Loucy (cell line): ENCODE measurements around the gene SASH1.
A peak's percentile ranks its signal among the peaks of the same experiment; 100 is the strongest.

Experiments
- H2AFZ ChIP-seq: fragments of 200-600 bp; sonication (generic); 2 replicates; pipeline ENCODE4 v1.6.0; 2016; ENCODE audit warnings: antibody characterized with exemption, mild to moderate bottlenecking, low read length, moderate library complexity
- H3F3A ChIP-seq: fragments of 200-600 bp; 2 replicates; pipeline ENCODE4 v1.6.0; 2016; ENCODE audit warnings: antibody characterized with exemption, low read depth, mild to moderate bottlenecking
- H3K27me3 ChIP-seq: fragments of 200-600 bp; sonication (generic); 2 replicates; pipeline ENCODE4 v1.6.1; 2014; ENCODE audit warnings: low read length, mild to moderate bottlenecking; ENCODE audit not compliant: insufficient read depth, poor library complexity, severe bottlenecking
- H3K36me3 ChIP-seq: fragments of 200-600 bp; sonication (generic); 2 replicates; pipeline ENCODE4 v1.6.1; 2016; ENCODE audit warnings: low read length; ENCODE audit not compliant: insufficient read depth
- H3K4me1 ChIP-seq: fragments of 200-600 bp; sonication (generic); 2 replicates; pipeline ENCODE4 v1.5.1; 2014; ENCODE audit warnings: low read length, mild to moderate bottlenecking; ENCODE audit not compliant: insufficient read depth, poor library complexity, severe bottlenecking
- H3K4me2 ChIP-seq: fragments of 200-600 bp; sonication (generic); 2 replicates; pipeline ENCODE4 v1.6.0; 2014; ENCODE audit warnings: antibody characterized with exemption, low read length, low read depth, mild to moderate bottlenecking; ENCODE audit not compliant: poor library complexity, severe bottlenecking
- H3K4me3 ChIP-seq: fragments of 200-600 bp; sonication (generic); 2 replicates; pipeline ENCODE4 v1.5.1; 2014; ENCODE audit warnings: low read length, mild to moderate bottlenecking, mixed read lengths; ENCODE audit not compliant: poor library complexity, severe bottlenecking
- H3K79me2 ChIP-seq: fragments of 200-600 bp; sonication (generic); 2 replicates; pipeline ENCODE4 v1.6.1; 2014; ENCODE audit warnings: low read length; ENCODE audit not compliant: insufficient read depth
- H3K9ac ChIP-seq: fragments of 200-600 bp; sonication (generic); 2 replicates; pipeline ENCODE4 v1.6.0; 2014; ENCODE audit warnings: mild to moderate bottlenecking, low read depth, low read length, moderate library complexity; ENCODE audit not compliant: poor library complexity, severe bottlenecking
- H3K9me2 ChIP-seq: fragments of 200-600 bp; sonication (generic); replicated peaks from 2 replicates; pipeline ENCODE4 v1.6.1; 2016; ENCODE audit warnings: low read depth, low read length, mixed read lengths
- H3K9me3 ChIP-seq: fragments of 200-600 bp; sonication (generic); 2 replicates; pipeline ENCODE4 v1.6.1; 2014; ENCODE audit warnings: mild to moderate bottlenecking, antibody characterized with exemption, low read length, low read depth; ENCODE audit not compliant: insufficient read depth
- H4K20me1 ChIP-seq: fragments of 200-600 bp; sonication (generic); 2 replicates; pipeline ENCODE4 v1.6.0; 2014; ENCODE audit warnings: antibody characterized with exemption, low read length, mild to moderate bottlenecking; ENCODE audit not compliant: insufficient read depth, poor library complexity, severe bottlenecking
- EZH2phosphoT487 ChIP-seq: fragments of 200-600 bp; IDR thresholded peaks from 2 replicates; pipeline ENCODE4 v1.6.1; 2018; ENCODE audit warnings: antibody characterized with exemption, mild to moderate bottlenecking, moderate library complexity, borderline replicate concordance
- TF ChIP-seq, protein P1 (sequence below): fragments of 200-600 bp; sonication (generic); conservative IDR thresholded peaks from 2 replicates; pipeline ENCODE4 v1.5.1; 2014; ENCODE audit warnings: mild to moderate bottlenecking, antibody characterized with exemption, low read length

SASH1 gene

DNA sequence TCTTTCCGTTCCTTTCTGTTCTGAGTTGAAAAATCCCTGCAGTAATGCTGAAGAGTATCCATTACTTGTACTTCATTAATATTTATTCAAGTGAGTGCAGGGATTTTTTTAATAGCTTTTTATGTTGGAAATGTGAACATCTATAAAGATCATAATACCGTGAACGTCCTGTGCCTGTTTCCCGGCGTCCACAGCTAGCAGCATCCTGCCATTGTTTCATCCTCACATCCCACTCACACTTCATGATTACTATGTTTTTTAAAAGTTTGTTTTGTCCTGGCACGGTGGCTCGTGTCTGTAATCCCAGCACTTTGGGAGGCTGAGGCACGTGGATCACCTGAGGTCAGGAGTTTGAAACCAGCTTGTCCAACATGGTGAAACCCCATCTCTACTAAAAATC lies 54.3 kb downstream of the SASH1 start:
- TF ChIP-seq, protein P1, sequence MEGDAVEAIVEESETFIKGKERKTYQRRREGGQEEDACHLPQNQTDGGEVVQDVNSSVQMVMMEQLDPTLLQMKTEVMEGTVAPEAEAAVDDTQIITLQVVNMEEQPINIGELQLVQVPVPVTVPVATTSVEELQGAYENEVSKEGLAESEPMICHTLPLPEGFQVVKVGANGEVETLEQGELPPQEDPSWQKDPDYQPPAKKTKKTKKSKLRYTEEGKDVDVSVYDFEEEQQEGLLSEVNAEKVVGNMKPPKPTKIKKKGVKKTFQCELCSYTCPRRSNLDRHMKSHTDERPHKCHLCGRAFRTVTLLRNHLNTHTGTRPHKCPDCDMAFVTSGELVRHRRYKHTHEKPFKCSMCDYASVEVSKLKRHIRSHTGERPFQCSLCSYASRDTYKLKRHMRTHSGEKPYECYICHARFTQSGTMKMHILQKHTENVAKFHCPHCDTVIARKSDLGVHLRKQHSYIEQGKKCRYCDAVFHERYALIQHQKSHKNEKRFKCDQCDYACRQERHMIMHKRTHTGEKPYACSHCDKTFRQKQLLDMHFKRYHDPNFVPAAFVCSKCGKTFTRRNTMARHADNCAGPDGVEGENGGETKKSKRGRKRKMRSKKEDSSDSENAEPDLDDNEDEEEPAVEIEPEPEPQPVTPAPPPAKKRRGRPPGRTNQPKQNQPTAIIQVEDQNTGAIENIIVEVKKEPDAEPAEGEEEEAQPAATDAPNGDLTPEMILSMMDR: no peak
- no peak for TF ChIP-seq EZH2phosphoT487
- no peak overlapping the region for H3K4me2 ChIP-seq
- H3K79me2 ChIP-seq: no peaks in the 10 kb centered on the region
- no peaks in the 10 kb centered on the region for H3K9me2 ChIP-seq
- H3K4me1 ChIP-seq: peaks cover 3% of the 10 kb centered on the region
- no peaks in the 10 kb centered on the region for H3F3A ChIP-seq
- H3K9ac ChIP-seq: no peak overlapping the region
- H3K27me3 ChIP-seq: no peaks in the 10 kb centered on the region
- no peaks in the 10 kb centered on the region for H4K20me1 ChIP-seq
- no peak overlapping the region for H3K4me3 ChIP-seq
- H3K36me3 ChIP-seq: no peaks in the 10 kb centered on the region
- H2AFZ ChIP-seq: no peak overlapping the region
- H3K9me3 ChIP-seq: no peaks in the 10 kb centered on the region

DNA sequence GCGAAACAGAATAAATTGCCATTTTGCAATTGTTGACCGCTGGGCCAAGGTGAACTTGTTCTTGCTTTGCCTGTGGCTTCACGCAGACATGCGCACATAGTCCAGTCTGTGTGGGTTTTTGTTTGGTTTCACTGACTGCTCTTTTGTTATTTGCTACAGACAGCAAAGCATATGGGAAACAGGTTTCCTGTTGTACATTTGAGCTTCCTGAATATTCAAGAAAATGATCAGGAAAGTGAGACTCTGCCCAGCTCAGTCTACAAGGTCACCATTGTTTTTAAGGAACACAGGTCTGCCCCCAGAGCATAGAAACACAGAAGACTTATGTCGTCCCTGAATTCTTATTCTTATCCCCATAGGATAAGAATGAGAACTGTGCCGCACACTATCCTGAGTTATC lies 55.6 kb downstream of the SASH1 start:
- Histone ChIP-seq H3K36me3 (no peaks in the 10 kb centered on the region), H3K9me3 (no peaks in the 10 kb centered on the region), H3K9ac (no peak overlapping the region), H3K79me2 (no peaks in the 10 kb centered on the region), H3K4me1 (peaks cover 3% of the 10 kb centered on the region), H2AFZ (0 out of 2 replicates have a peak overlapping the region, but pooled peaks have one; percentile 10), H4K20me1 (no peaks in the 10 kb centered on the region), H3K4me3 (no peak overlapping the region), H3F3A (no peaks in the 10 kb centered on the region), H3K9me2 (no peaks in the 10 kb centered on the region), H3K4me2 (no peak overlapping the region), H3K27me3 (no peaks in the 10 kb centered on the region)
- no peak for TF ChIP-seq EZH2phosphoT487
- TF ChIP-seq, protein P1: no peak

DNA sequence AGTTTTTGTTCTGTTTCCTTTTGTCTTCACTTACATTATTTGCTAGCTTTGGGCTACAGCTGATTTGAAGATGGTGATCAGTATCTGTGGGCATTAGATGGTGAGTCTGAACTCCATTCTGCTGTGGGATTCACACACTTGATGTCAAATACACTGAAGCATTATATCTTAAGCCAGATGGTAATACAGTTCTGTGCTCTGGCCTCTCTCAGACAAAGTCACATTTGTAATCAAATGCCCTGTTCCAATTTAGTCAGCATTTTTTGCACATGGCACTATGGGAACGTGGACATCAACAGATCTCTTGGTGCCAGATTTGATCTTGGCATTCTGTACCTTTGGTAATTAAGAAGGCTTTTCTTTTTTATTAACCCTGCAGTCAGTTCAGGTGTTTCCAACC lies 56.0 kb downstream of the SASH1 start:
- no peak overlapping the region for H3K4me2 ChIP-seq
- no peaks in the 10 kb centered on the region for H3K9me3 ChIP-seq
- H3K27me3 ChIP-seq: no peaks in the 10 kb centered on the region
- TF ChIP-seq, protein P1: no peak
- TF ChIP-seq EZH2phosphoT487: no peak
- no peaks in the 10 kb centered on the region for H3F3A ChIP-seq
- 0 out of 2 replicates have a peak overlapping the region, but pooled peaks have one; percentile 10 for H2AFZ ChIP-seq
- H3K9ac ChIP-seq: no peak overlapping the region
- H3K4me3 ChIP-seq: no peak overlapping the region
- no peaks in the 10 kb centered on the region for H3K36me3 ChIP-seq
- H3K9me2 ChIP-seq: no peaks in the 10 kb centered on the region
- no peaks in the 10 kb centered on the region for H4K20me1 ChIP-seq
- H3K79me2 ChIP-seq: no peaks in the 10 kb centered on the region
- H3K4me1 ChIP-seq: peaks cover 3% of the 10 kb centered on the region
